ENCODE data around the gene OR4D2. TPM values are rescaled to one million over a fixed set of nuclear protein-coding genes. Genes with fewer than 3 reads are reported as not detected.

Gene OR4D2
- total and polyA plus RNA-seq, 2 of the 13 experiments (the other 11 are each of a cell fraction or from before 2014, with no cell fraction given), result not detected

- TF ChIP-seq PLSCR1 (CRISPR knock-in tag; IDR thresholded peaks at IDR 0.05; ENCODE audit: borderline replicate concordance) (no peak), NCOA1 (CRISPR knock-in tag; IDR thresholded peaks at IDR 0.05) (no peak), TOE1 (CRISPR knock-in tag; IDR thresholded peaks at IDR 0.05) (no peak), KDM3A (CRISPR knock-in tag; IDR thresholded peaks at IDR 0.05; ENCODE audit: low read depth) (no peak; the same call in 1 of the 2 replicates), ZNF329 (CRISPR knock-in tag; IDR thresholded peaks at IDR 0.05; ENCODE audit: low read depth) (peak; percentile 61; the same call in 1 of the 2 replicates), TSC22D2 (CRISPR knock-in tag; IDR thresholded peaks at IDR 0.05; ENCODE audit: borderline replicate concordance) (peak; percentile 94), LCORL (IDR thresholded peaks at IDR 0.05) (no peak), LCORL (CRISPR knock-in tag; IDR thresholded peaks at IDR 0.05) (no peak), ZNF567 (CRISPR knock-in tag; IDR thresholded peaks at IDR 0.05; ENCODE audit: borderline replicate concordance) (no peak), SNAPC4 (CRISPR knock-in tag; IDR thresholded peaks at IDR 0.05) (no peak), LBX2 (CRISPR knock-in tag; IDR thresholded peaks at IDR 0.05; ENCODE audit: borderline replicate concordance) (no peak), ZXDC (CRISPR knock-in tag; IDR thresholded peaks at IDR 0.05) (no peak), ZFYVE20 (CRISPR knock-in tag; IDR thresholded peaks at IDR 0.05; ENCODE audit: borderline replicate concordance, low read depth) (no peak), ZNF432 (CRISPR knock-in tag; IDR thresholded peaks at IDR 0.05; ENCODE audit: borderline replicate concordance) (no peak), TBX3 (IDR thresholded peaks at IDR 0.05; ENCODE audit: borderline replicate concordance) (no peak), NFE2L2 (IDR thresholded peaks at IDR 0.05; ENCODE audit: low read length) (no peak), ZFP1 (CRISPR knock-in tag; IDR thresholded peaks at IDR 0.05) (no peak), JUND (CRISPR knock-in tag; IDR thresholded peaks at IDR 0.05) (0 out of 2 replicates have a peak, but pooled peaks have one; percentile 41), RBAK (CRISPR knock-in tag; IDR thresholded peaks at IDR 0.05) (no peak), THAP11 (CRISPR knock-in tag; IDR thresholded peaks at IDR 0.05) (peak; percentile 64)
Observed at GRCh38 chr17:58120195-58120822, 46.5 kb upstream of the OR4D2 start (continued).

Measured in HepG2 (cell line).